GM12801 (cell line): ENCODE measurements around the gene POLD3.

Experiments
- TF ChIP-seq, protein P1 (sequence below): IDR thresholded peaks from one replicate; pipeline ENCODE4 v1.5.1; 2011; ENCODE audit warnings: control low read depth; ENCODE audit not compliant: insufficient read length; ENCODE audit errors: extremely low read depth

The POLD3 gene

DNA sequence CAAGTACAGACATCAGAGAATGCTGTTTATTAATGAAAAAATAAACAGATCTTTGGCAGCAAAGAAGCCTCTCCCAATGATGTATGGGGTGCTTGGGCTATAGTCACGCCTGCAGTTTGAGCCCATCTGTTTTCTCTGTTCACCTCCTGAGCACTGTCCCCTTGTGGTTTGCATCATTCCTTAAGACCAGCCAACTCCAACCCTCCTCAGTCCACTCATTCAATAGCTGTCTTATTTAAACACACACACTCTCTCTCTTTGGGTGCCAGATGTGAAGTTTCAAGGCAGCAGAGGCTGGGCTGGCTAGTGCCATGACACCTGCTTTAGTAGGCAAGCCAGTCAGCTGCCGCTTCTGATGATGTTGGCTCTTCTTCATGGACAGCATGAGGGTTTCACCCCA is 58.1 kb downstream of the POLD3 start:
- TF ChIP-seq, protein P1, sequence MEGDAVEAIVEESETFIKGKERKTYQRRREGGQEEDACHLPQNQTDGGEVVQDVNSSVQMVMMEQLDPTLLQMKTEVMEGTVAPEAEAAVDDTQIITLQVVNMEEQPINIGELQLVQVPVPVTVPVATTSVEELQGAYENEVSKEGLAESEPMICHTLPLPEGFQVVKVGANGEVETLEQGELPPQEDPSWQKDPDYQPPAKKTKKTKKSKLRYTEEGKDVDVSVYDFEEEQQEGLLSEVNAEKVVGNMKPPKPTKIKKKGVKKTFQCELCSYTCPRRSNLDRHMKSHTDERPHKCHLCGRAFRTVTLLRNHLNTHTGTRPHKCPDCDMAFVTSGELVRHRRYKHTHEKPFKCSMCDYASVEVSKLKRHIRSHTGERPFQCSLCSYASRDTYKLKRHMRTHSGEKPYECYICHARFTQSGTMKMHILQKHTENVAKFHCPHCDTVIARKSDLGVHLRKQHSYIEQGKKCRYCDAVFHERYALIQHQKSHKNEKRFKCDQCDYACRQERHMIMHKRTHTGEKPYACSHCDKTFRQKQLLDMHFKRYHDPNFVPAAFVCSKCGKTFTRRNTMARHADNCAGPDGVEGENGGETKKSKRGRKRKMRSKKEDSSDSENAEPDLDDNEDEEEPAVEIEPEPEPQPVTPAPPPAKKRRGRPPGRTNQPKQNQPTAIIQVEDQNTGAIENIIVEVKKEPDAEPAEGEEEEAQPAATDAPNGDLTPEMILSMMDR: no peak

- TF ChIP-seq, protein P1: no peak
Measured at GRCh38 chr11:74654976-74655375, 62.6 kb downstream of the POLD3 start.

- TF ChIP-seq, protein P1: no peak
Measured at GRCh38 chr11:74662487-74663103, 70.2 kb downstream of the POLD3 start.

- TF ChIP-seq, protein P1: no peak
Measured at GRCh38 chr11:74663315-74663714, 70.9 kb downstream of the POLD3 start.

DNA sequence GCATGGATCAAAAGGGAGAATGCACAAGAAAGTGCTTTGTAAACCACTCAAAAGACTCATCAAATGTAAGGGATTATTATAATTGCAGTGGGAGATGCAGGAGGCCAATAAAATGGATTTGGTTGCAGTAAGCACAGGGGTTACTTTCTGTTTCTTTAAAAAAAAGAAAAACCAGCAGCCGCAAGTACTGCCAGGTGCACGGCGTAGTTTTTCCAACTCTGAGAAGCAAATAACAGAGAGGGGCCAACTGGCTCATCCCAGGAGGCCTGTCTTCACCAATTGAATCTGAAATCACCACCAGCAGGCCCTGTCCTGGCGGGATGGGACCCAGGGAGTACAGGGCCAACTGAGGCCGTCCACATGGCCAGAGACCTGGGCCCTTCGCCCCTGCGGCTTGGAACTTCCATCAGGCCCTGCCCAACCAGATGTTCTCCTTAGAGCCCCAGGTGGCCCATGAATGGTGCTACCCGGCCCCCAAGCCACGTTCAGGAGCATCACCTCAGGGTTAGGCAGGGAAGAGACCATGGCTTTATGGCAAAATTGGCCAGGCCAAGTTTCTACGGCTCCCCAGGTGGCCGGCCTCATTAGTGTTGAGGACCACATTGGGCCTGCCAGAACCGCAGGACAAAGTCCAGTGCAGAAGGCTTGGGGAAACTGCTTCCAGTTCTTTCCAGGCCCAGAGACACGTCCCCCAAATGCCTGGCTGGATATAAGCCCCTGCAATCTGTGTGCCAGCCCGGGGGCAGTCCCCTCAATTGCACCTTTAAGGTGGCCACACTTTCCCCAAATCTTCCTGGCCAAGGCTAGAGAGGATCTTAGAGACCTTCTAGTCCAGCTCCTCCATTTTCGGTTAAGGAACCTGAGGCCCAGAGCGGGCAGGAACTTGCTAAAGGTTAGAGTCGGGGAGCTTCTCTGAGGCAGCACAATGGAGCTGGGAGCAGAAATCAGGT is 77.1 kb downstream of the POLD3 start:
- TF ChIP-seq, protein P1: no peak

DNA sequence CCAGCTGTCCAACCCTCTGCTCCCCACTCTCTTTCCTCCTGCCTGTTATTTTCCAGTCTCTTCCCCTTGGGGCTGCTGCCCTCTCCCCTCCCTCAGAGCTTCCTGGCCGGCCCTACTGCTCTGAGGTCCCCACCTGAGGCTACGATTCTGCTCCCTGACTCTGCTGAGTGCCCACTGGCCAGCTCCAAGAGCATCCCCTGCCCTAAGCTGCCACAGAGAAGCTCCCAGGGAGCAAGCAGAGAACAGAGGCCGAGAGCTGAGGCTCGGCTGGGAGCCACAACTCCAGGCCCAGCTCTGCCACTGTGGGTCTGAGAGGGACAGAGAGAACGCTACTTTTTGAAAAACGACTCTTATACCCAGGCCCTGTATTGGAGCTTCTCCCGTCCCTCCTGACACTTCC is 77.8 kb downstream of the POLD3 start:
- TF ChIP-seq, protein P1: no peak

GRCh38 chr11:74671520-74672196 is 79.3 kb downstream of the POLD3 start:
- TF ChIP-seq, protein P1: no peak
